H1 (cell line): Measurements from ENCODE around the gene RNU6-1. TPM values are rescaled to one million over a fixed set of nuclear protein-coding genes. Genes with fewer than 3 reads are reported as not detected.

ENCODE experiments used
- CTCF ChIA-PET: fragments of 300-600 bp; sonication (Branson Sonifier 250); formaldehyde crosslinking; loops from one replicate; lab custom pipeline; 2021; ENCODE audit not compliant: partially characterized antibody; lab: Charles Lee
- POLR2A ChIA-PET: fragments of 300-600 bp; sonication (Branson Sonifier 250); formaldehyde crosslinking; loops from one replicate; lab custom pipeline; 2021; ENCODE audit warnings: inconsistent platforms; ENCODE audit not compliant: partially characterized antibody; lab: Charles Lee
- DNase-seq, 2 experiments: peaks; one replicate each; pipeline versions ENCODE4 v3.0.0 to v3.0.0-alpha.2; 2010 to 2022; ENCODE audit warnings: low spot score in 2 of 2, low read depth in 1 of 2, mixed read lengths in 1 of 2
- FAIRE-seq: peaks from 2 replicates; lab custom pipeline; 2011; peaks lifted over from hg19 to GRCh38; lab: Jason Lieb, UNC
- H2AFZ ChIP-seq: 2 replicates; pipeline ENCODE4 v1.8.1; 2012; ENCODE audit warnings: low read length, inconsistent platforms
- H2AK5ac ChIP-seq: 2 replicates; pipeline ENCODE4 v1.6.1; 2013; ENCODE audit warnings: low read depth, low read length
- H2BK120ac ChIP-seq: replicated peaks from 2 replicates; pipeline ENCODE3; 2013; ENCODE audit warnings: low read depth, low read length, inconsistent platforms
- H2BK12ac ChIP-seq: 2 replicates; pipeline ENCODE4 v1.6.1; 2013; ENCODE audit warnings: low read depth, low read length
- H2BK15ac ChIP-seq: 2 replicates; pipeline ENCODE4 v1.6.1; 2013; ENCODE audit warnings: low read length
- H2BK20ac ChIP-seq: 2 replicates; pipeline ENCODE4 v1.6.1; 2013; ENCODE audit warnings: low read length
- H2BK5ac ChIP-seq: 2 replicates; pipeline ENCODE4 v1.6.1; 2013; ENCODE audit warnings: low read depth, low read length
- H3K14ac ChIP-seq: 2 replicates; pipeline ENCODE4 v1.6.1; 2013; ENCODE audit warnings: inconsistent platforms; ENCODE audit not compliant: insufficient read length
- H3K18ac ChIP-seq: 2 replicates; pipeline ENCODE4 v1.6.1; 2013; ENCODE audit warnings: low read length; ENCODE audit errors: extremely low read depth
- H3K23ac ChIP-seq: 2 replicates; pipeline ENCODE4 v1.6.1; 2013; ENCODE audit warnings: inconsistent platforms; ENCODE audit not compliant: insufficient read length
- H3K23me2 ChIP-seq: 2 replicates; pipeline ENCODE4 v1.6.1; 2013; ENCODE audit warnings: low read depth, low read length
- H3K27ac ChIP-seq: 2 replicates; pipeline ENCODE4 v1.6.1; 2011; ENCODE audit warnings: low read depth, low read length, inconsistent platforms
- H3K27me3 ChIP-seq, 4 experiments: replicated peaks in 1 of 4; 1 replicate in 1 of 4; 2 replicates in 3 of 4; pipeline versions ENCODE4 v1.6.1 to v1.8.1; 2011 to 2013; ENCODE audit warnings: low read length in 3 of 4, mild to moderate bottlenecking in 3 of 4, inconsistent platforms in 2 of 4, mixed read lengths in 2 of 4, moderate library complexity in 1 of 4; ENCODE audit not compliant: control insufficient read depth in 3 of 4, insufficient read depth in 3 of 4; ENCODE audit errors: extremely low read depth in 1 of 4
- H3K36me3 ChIP-seq, 4 experiments: 2 replicates each; pipeline versions ENCODE4 v1.6.1 to v1.8.1; 2011 to 2013; ENCODE audit warnings: mild to moderate bottlenecking in 4 of 4, low read length in 3 of 4, moderate library complexity in 2 of 4, control low read depth in 1 of 4, inconsistent platforms in 1 of 4; ENCODE audit not compliant: insufficient read depth in 4 of 4, control insufficient read depth in 2 of 4
- H3K4ac ChIP-seq: replicated peaks from 2 replicates; pipeline ENCODE3; 2013; ENCODE audit warnings: low read length, low read depth, mixed read lengths, inconsistent platforms; ENCODE audit not compliant: insufficient read length
- H3K4me1 ChIP-seq, 4 experiments: replicated peaks in 1 of 4; 1 replicate in 1 of 4; 2 replicates in 3 of 4; pipeline versions ENCODE4 v1.6.1 to v1.8.1; 2011 to 2013; ENCODE audit warnings: low read length in 3 of 4, inconsistent platforms in 2 of 4, mixed read lengths in 1 of 4; ENCODE audit not compliant: insufficient read depth in 4 of 4, control insufficient read depth in 3 of 4
- H3K4me2 ChIP-seq, 2 experiments: 2 replicates each; pipeline versions ENCODE4 v1.6.1 to v1.8.1; 2011 to 2013; ENCODE audit warnings: low read depth in 2 of 2, low read length in 2 of 2, control low read depth in 1 of 2, inconsistent platforms in 1 of 2, mild to moderate bottlenecking in 1 of 2; ENCODE audit not compliant: insufficient read depth in 1 of 2
- H3K4me3 ChIP-seq, 4 experiments: fragments of 200-600, 300-600 bp in 1 of 4; sonication (generic), shearing (Covaris generic), sonication (Bioruptor Twin) in 1 of 4; 2 replicates each; pipeline versions ENCODE4 v1.5.1 to v1.8.1; 2011 to 2016; ENCODE audit warnings: low read length in 4 of 4, low read depth in 3 of 4, control low read depth in 2 of 4, inconsistent platforms in 2 of 4, mild to moderate bottlenecking in 2 of 4, mixed read lengths in 1 of 4, moderate library complexity in 1 of 4; ENCODE audit not compliant: insufficient read depth in 2 of 4; ENCODE audit errors: extremely low read depth in 1 of 4
- H3K56ac ChIP-seq: replicated peaks from 2 replicates; pipeline ENCODE3; 2013; ENCODE audit warnings: low read depth, mild to moderate bottlenecking, mixed read lengths, low read length, inconsistent platforms; ENCODE audit not compliant: insufficient read length
- H3K79me1 ChIP-seq: 2 replicates; pipeline ENCODE4 v1.6.1; 2013; ENCODE audit warnings: low read depth, low read length, control low read depth
- H3K79me2 ChIP-seq, 2 experiments: 2 replicates each; pipeline versions ENCODE4 v1.6.1 to v1.8.1; 2012 to 2013; ENCODE audit warnings: low read length in 2 of 2, mild to moderate bottlenecking in 2 of 2, inconsistent platforms in 1 of 2; ENCODE audit not compliant: insufficient read depth in 2 of 2, control insufficient read depth in 1 of 2
- H3K9ac ChIP-seq, 4 experiments: replicated peaks in 1 of 4; 1 replicate in 1 of 4; 2 replicates in 3 of 4; pipeline versions ENCODE4 v1.6.1 to v1.8.1; 2011 to 2013; ENCODE audit warnings: low read depth in 3 of 4, low read length in 3 of 4, control low read depth in 2 of 4, mild to moderate bottlenecking in 2 of 4, moderate library complexity in 2 of 4, inconsistent platforms in 1 of 4; ENCODE audit errors: extremely low read depth in 1 of 4
- H3K9me3 ChIP-seq, 2 experiments: 2 replicates each; pipeline versions ENCODE4 v1.6.1 to v1.8.1; 2012 to 2013; ENCODE audit warnings: mild to moderate bottlenecking in 2 of 2, moderate library complexity in 2 of 2, control low read depth in 1 of 2, inconsistent platforms in 1 of 2, low read depth in 1 of 2, low read length in 1 of 2, mixed read lengths in 1 of 2; ENCODE audit not compliant: insufficient read depth in 2 of 2
- H4K20me1 ChIP-seq, 2 experiments: replicated peaks in 1 of 2; 2 replicates each; pipeline versions ENCODE3 to v1.8.1; 2011 to 2013; ENCODE audit warnings: inconsistent platforms in 2 of 2, low read length in 2 of 2, mild to moderate bottlenecking in 1 of 2; ENCODE audit not compliant: insufficient read depth in 2 of 2, control insufficient read depth in 1 of 2
- H4K5ac ChIP-seq: 2 replicates; pipeline ENCODE4 v1.6.1; 2013; ENCODE audit warnings: low read length, low read depth, mixed read lengths, inconsistent platforms; ENCODE audit not compliant: insufficient read length
- H4K8ac ChIP-seq: 2 replicates; pipeline ENCODE4 v1.8.0; 2013; ENCODE audit warnings: mild to moderate bottlenecking, moderate library complexity, low read length, inconsistent platforms; ENCODE audit not compliant: insufficient read depth; ENCODE audit errors: extremely low read depth
- H4K91ac ChIP-seq: replicated peaks from 2 replicates; pipeline ENCODE3; 2013; ENCODE audit warnings: low read length, mixed read lengths, inconsistent platforms; ENCODE audit not compliant: insufficient read length
- TBP ChIP-seq: IDR thresholded peaks from 2 replicates; pipeline ENCODE4 v1.6.1; 2011; ENCODE audit warnings: low read depth, low read length, improper control_type of control experiment
- WGBS, 2 experiments: shearing (Covaris generic) in 1 of 2; methylation state at CpG; one replicate each; pipeline versions ENCODE4 v1.1.6 to v1.1.7; 2013 to 2015; ENCODE audit warnings: low lambda C conversion rate in 2 of 2, mixed read lengths in 2 of 2, inconsistent platforms in 1 of 2, low coverage in 1 of 2, missing lambda C conversion rate in 1 of 2; ENCODE audit not compliant: insufficient replicate concordance in 2 of 2, insufficient coverage in 1 of 2, insufficient read length in 1 of 2; ENCODE audit errors: extremely low coverage in 1 of 2, missing lambda C conversion rate in 1 of 2; 5-methylcytosine and 5-hydroxymethylcytosine counted together
- polyA plus RNA-seq, 7 experiments: library from polyadenylated mRNA; depleted of rRNA in 3 of 7; stranded (reverse) in 5 of 7; unstranded in 2 of 7; fragments of >200 nt in 5 of 7; fragments of 200-250 nt in 2 of 7; gene quantifications; 1 replicate in 5 of 7; 2 replicates in 1 of 7; 4 replicates in 1 of 7; pipeline versions ENCODE4 v1.2.1 to v1.2.3, GENCODE V29; 2011 to 2013; ENCODE audit warnings: missing spikeins in 2 of 7, mixed read lengths in 2 of 7
- total RNA-seq: library from RNA; stranded (reverse); fragmentation: NEBNext Ultra II Directional; extraction: Animal tissue kit (Norgen Biotek cat#: 25700); gene quantifications from 2 replicates; pipeline ENCODE4 v1.2.1, GENCODE V29; 2021

RNU6-1 gene
- total and polyA plus RNA-seq, 2 of the 8 experiments (the other 6 are each of a cell fraction or from before 2014, with no cell fraction given), result not detected

DNA sequence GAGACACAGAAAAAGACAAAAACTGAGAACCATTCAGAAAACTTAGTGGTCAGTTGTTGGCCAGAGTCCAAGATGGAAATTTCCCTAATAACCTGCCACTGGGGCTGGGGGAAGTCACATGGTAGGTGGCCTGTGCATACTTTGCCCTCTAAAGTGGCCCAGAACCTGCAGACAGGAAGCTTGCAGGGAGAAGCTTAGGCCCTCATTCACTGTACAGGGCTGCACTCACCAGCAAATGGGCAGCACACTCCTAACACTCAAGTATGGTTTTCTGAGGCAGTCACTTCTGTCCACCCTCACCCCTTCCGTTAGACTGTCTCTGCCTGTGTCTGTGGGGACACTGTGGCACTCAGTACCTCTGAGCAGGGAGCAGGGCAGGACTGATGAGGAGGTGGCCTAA, 14.5 kb upstream of the RNU6-1 start:
- no peak overlapping the region for H3K56ac ChIP-seq
- ChIA-PET POLR2A (interaction anchor here (0.7 to 1.8 kb wide), 2 partner anchors 9 to 210 kb away, joined by 3 to 9 read pairs; no protein-coding TSS in a partner anchor), CTCF (interaction anchor here (1.0 to 3.6 kb wide), 4 partner anchors 9 to 321 kb away, joined by 3 to 15 read pairs (median 6); no protein-coding TSS in a partner anchor)
- no peaks in the 10 kb centered on the region; a peak in 1 of 4 replicates for H3K9me3 ChIP-seq
- no peaks in the 10 kb centered on the region for H3K23me2 ChIP-seq
- peak overlapping the region; percentile 10; the same call in 1 of the 2 replicates for H3K18ac ChIP-seq
- peak overlapping the region; percentile 93 for H2BK15ac ChIP-seq
- H4K5ac ChIP-seq, result no peak overlapping the region
- H3K4me1 ChIP-seq, result peaks cover 6 to 16% (median 9%) of the 10 kb centered on the region in 4 experiments; a peak in 5 of 7 replicates
- FAIRE-seq, result no peak
- H3K23ac ChIP-seq, result no peak overlapping the region
- H3K9ac ChIP-seq, result no peak overlapping the region
- H4K20me1 ChIP-seq, result no peaks in the 10 kb centered on the region
- no peak overlapping the region for H2AFZ ChIP-seq
- no peak overlapping the region for H3K4me3 ChIP-seq
- H2AK5ac ChIP-seq, result 0 out of 2 replicates have a peak overlapping the region, but pooled peaks have one; percentile 25
- H3K27ac ChIP-seq, result peak overlapping the region; percentile 59; the same call in 1 of the 2 replicates
- H3K14ac ChIP-seq, result no peak overlapping the region
- H4K91ac ChIP-seq, result peak overlapping the region; percentile 18
- no peak overlapping the region for H4K8ac ChIP-seq
- WGBS, 2 experiments, result 88% methylated on average over 1 of the region's 1 CpG; no CpG with 5 or more reads in 1 of the 2 experiments
- peak overlapping the region; percentile 30 for H3K4ac ChIP-seq
- TF ChIP-seq TBP, result no peak
- peak overlapping the region; percentile 78 for H2BK12ac ChIP-seq
- H3K27me3 ChIP-seq, result peaks cover 0 to under 1% (median 0%) of the 10 kb centered on the region in 4 experiments; a peak in 1 of 7 replicates
- H3K36me3 ChIP-seq, result no peaks in the 10 kb centered on the region
- H3K79me2 ChIP-seq, result no peaks in the 10 kb centered on the region
- H2BK5ac ChIP-seq, result peak overlapping the region; percentile 41; the same call in 1 of the 2 replicates
- H2BK20ac ChIP-seq, result peak overlapping the region; percentile 53; the same call in 1 of the 2 replicates
- H2BK120ac ChIP-seq, result no peak overlapping the region
- H3K4me2 ChIP-seq, result peak overlapping the region in 1 of 2 experiments; percentile 42; a peak in 1 of 4 replicates
- no peaks in the 10 kb centered on the region for H3K79me1 ChIP-seq
- no peak for DNase-seq
